GM12878 (cell line): Measurements from ENCODE around the gene FAM24B.

ENCODE experiments used
- ATF3 ChIP-seq: IDR thresholded peaks from 2 replicates; pipeline ENCODE4 v1.6.1; 2011; ENCODE audit warnings: low read depth, mild to moderate bottlenecking, low read length, moderate library complexity, borderline replicate concordance; ENCODE audit errors: extremely low read depth
- BRCA1 ChIP-seq: IDR thresholded peaks from 2 replicates; pipeline ENCODE4 v1.6.1; 2011; ENCODE audit warnings: low read depth, low read length, improper control_type of control experiment
- EZH2 ChIP-seq: IDR thresholded peaks from 2 replicates; pipeline ENCODE4 v1.6.1; 2012; ENCODE audit warnings: low read depth, mild to moderate bottlenecking, control low read depth, inconsistent platforms, low read length, borderline replicate concordance; ENCODE audit not compliant: control insufficient read depth
- HSF1 ChIP-seq: fragments of 150-350 bp; IDR thresholded peaks from 2 replicates; pipeline ENCODE4 v1.6.1; 2014; ENCODE audit warnings: mild to moderate bottlenecking, low read depth, low read length
- POLR2AphosphoS5 ChIP-seq: IDR thresholded peaks from 2 replicates; pipeline ENCODE4 v1.6.1; 2011; ENCODE audit warnings: mild to moderate bottlenecking, low read length, inconsistent platforms
- RELA ChIP-seq: fragments of 450-650 bp; IDR thresholded peaks from 2 replicates; pipeline ENCODE4 v1.8.0; 2014; ENCODE audit warnings: borderline replicate concordance; ENCODE audit not compliant: partially characterized antibody
- TAF1 ChIP-seq: IDR thresholded peaks from 2 replicates; pipeline ENCODE4 v1.6.1; 2011; ENCODE audit warnings: mild to moderate bottlenecking, low read depth, low read length, borderline replicate concordance
- ZSCAN29 ChIP-seq: fragments of 450-650 bp; IDR thresholded peaks from 2 replicates; pipeline ENCODE4 v1.6.1; 2017; ENCODE audit warnings: mild to moderate bottlenecking, moderate library complexity

- no peak for TF ChIP-seq BRCA1
- no peak for TF ChIP-seq TAF1
- TF ChIP-seq POLR2AphosphoS5, result no peak
- no peak for TF ChIP-seq EZH2
- TF ChIP-seq ATF3, result no peak
- TF ChIP-seq ZSCAN29, result no peak
- TF ChIP-seq RELA, result no peak
- TF ChIP-seq HSF1, result no peak
Observed at GRCh38 chr10:122853665-122854313, 25.6 kb downstream of the FAM24B start.
